Endodermal cell (in vitro differentiated cells): ENCODE data around the gene ZNRF2. TPM values are rescaled to one million over a fixed set of nuclear protein-coding genes. Genes with fewer than 3 reads are reported as not detected.

ENCODE experiments used
- DNase-seq: peaks from one replicate; pipeline ENCODE4 v3.0.0-alpha.2; 2017
- H3K27ac ChIP-seq: 2 replicates; pipeline ENCODE4 v1.5.1; 2013; ENCODE audit warnings: mild to moderate bottlenecking, low read depth, low read length, moderate library complexity
- H3K27me3 ChIP-seq: 2 replicates; pipeline ENCODE4 v1.6.1; 2013; ENCODE audit warnings: mild to moderate bottlenecking, low read length, moderate library complexity; ENCODE audit not compliant: insufficient read depth, control insufficient read depth, poor library complexity, severe bottlenecking
- H3K36me3 ChIP-seq: 2 replicates; pipeline ENCODE4 v1.7.0; 2013; ENCODE audit warnings: mild to moderate bottlenecking, low read length, moderate library complexity; ENCODE audit not compliant: control insufficient read depth, insufficient read depth
- H3K4me1 ChIP-seq: one replicate; pipeline ENCODE4 v1.7.0; 2013; ENCODE audit warnings: low read length; ENCODE audit not compliant: control insufficient read depth, insufficient read depth
- H3K4me3 ChIP-seq: 2 replicates; pipeline ENCODE4 v1.5.1; 2013; ENCODE audit warnings: mild to moderate bottlenecking, low read length, moderate library complexity
- H3K9ac ChIP-seq: 2 replicates; pipeline ENCODE4 v1.6.1; 2013; ENCODE audit warnings: mild to moderate bottlenecking, low read length, moderate library complexity; ENCODE audit not compliant: poor library complexity, severe bottlenecking; ENCODE audit errors: extremely low read depth
- H3K9me3 ChIP-seq: 2 replicates; pipeline ENCODE4 v1.6.1; 2013; ENCODE audit warnings: mild to moderate bottlenecking, low read length, moderate library complexity; ENCODE audit not compliant: control insufficient read depth
- H3K27ac Mint-ChIP-seq: 2 replicates; pipeline ENCODE4 v1.8.0; 2020; ENCODE audit warnings: mixed read lengths
- H3K27me3 Mint-ChIP-seq: 2 replicates; pipeline ENCODE4 v1.8.0; 2021; ENCODE audit warnings: mild to moderate bottlenecking, mixed read lengths; ENCODE audit not compliant: insufficient read depth
- H3K36me3 Mint-ChIP-seq: 2 replicates; pipeline ENCODE4 v1.8.0; 2020; ENCODE audit warnings: low read depth, mixed read lengths
- H3K4me1 Mint-ChIP-seq: 2 replicates; pipeline ENCODE4 v1.8.0; 2020; ENCODE audit warnings: mixed read lengths
- H3K4me3 Mint-ChIP-seq: 2 replicates; pipeline ENCODE4 v1.8.0; 2020; ENCODE audit warnings: mild to moderate bottlenecking, moderate library complexity, mixed read lengths
- H3K9me3 Mint-ChIP-seq: 2 replicates; pipeline ENCODE4 v1.8.0; 2020; ENCODE audit warnings: mild to moderate bottlenecking, mixed read lengths
- CTCF ChIP-seq: fragments of 200-600 bp; sonication (generic); conservative IDR thresholded peaks from 2 replicates; pipeline ENCODE4 v1.5.0; 2021; ENCODE audit warnings: antibody characterized with exemption, mild to moderate bottlenecking
- WGBS, 2 experiments: methylation state at CpG; one replicate each; pipeline versions ENCODE4 v1.1.5 to v1.1.7; 2013; ENCODE audit warnings: missing lambda C conversion rate in 2 of 2, mixed read lengths in 1 of 2; ENCODE audit not compliant: insufficient coverage in 1 of 2, insufficient read length in 1 of 2; 5-methylcytosine and 5-hydroxymethylcytosine counted together
- total RNA-seq, 2 donors: library from RNA; stranded (reverse); fragmentation: NEBNext Ultra II Directional in 1 of 2; extraction: Animal tissue kit (Norgen Biotek cat#: 25700) in 1 of 2; gene quantifications; 2 replicates in 1 of 2; 3 replicates in 1 of 2; pipeline ENCODE4 v1.2.1, GENCODE V29; 2021

The ZNRF2 gene
- total RNA-seq, 2 donors from 2014 or later = 15.5 to 20.9 TPM

- Histone ChIP-seq H3K4me1 (peaks cover 6% of the 10 kb centered on the region), H3K27me3 (no peaks in the 10 kb centered on the region), H3K9me3 (no peaks in the 10 kb centered on the region), H3K27ac (no peak overlapping the region), H3K9ac (no peak overlapping the region), H3K4me3 (no peak overlapping the region), H3K36me3 (no peaks in the 10 kb centered on the region)
- no peak overlapping the region for H3K4me3 Mint-ChIP-seq
- no peak for DNase-seq
- TF ChIP-seq CTCF = no peak
- no peaks in the 10 kb centered on the region for H3K36me3 Mint-ChIP-seq
- peaks cover 27% of the 10 kb centered on the region for H3K4me1 Mint-ChIP-seq
- H3K27ac Mint-ChIP-seq = no peak overlapping the region
- WGBS, 2 experiments = 89 to 100% methylated on average over 2 of the region's 2 CpGs
- no peaks in the 10 kb centered on the region for H3K9me3 Mint-ChIP-seq
- no peaks in the 10 kb centered on the region for H3K27me3 Mint-ChIP-seq
Measured at GRCh38 chr7:30249316-30249715, 35.1 kb upstream of the ZNRF2 start.

- H3K36me3 Mint-ChIP-seq = no peaks in the 10 kb centered on the region
- TF ChIP-seq CTCF = no peak
- Histone ChIP-seq H3K27ac (no peak overlapping the region), H3K27me3 (no peaks in the 10 kb centered on the region), H3K4me1 (peaks cover 8% of the 10 kb centered on the region), H3K9ac (no peak overlapping the region), H3K36me3 (no peaks in the 10 kb centered on the region), H3K9me3 (no peaks in the 10 kb centered on the region), H3K4me3 (no peak overlapping the region)
- H3K27me3 Mint-ChIP-seq = no peaks in the 10 kb centered on the region
- DNase-seq = no peak
- H3K4me1 Mint-ChIP-seq = peaks cover 35% of the 10 kb centered on the region
- no peaks in the 10 kb centered on the region for H3K9me3 Mint-ChIP-seq
- 94 to 100% methylated on average over 2 of the region's 2 CpGs for WGBS, 2 experiments
- no peak overlapping the region for H3K27ac Mint-ChIP-seq
- no peak overlapping the region for H3K4me3 Mint-ChIP-seq
Measured at GRCh38 chr7:30249986-30250774, 34.2 kb upstream of the ZNRF2 start.

GRCh38 chr7:30251708-30252329 lies 32.6 kb upstream of the ZNRF2 start:
- Histone ChIP-seq H3K27ac (no peak overlapping the region), H3K4me1 (peaks cover 14% of the 10 kb centered on the region), H3K9me3 (no peaks in the 10 kb centered on the region), H3K9ac (no peak overlapping the region), H3K27me3 (no peaks in the 10 kb centered on the region), H3K36me3 (no peaks in the 10 kb centered on the region), H3K4me3 (no peak overlapping the region)
- H3K4me1 Mint-ChIP-seq = peaks cover 39% of the 10 kb centered on the region
- 94 to 96% methylated on average over 5 to 7 of the region's 7 CpGs for WGBS, 2 experiments
- no peak for DNase-seq
- no peaks in the 10 kb centered on the region for H3K36me3 Mint-ChIP-seq
- H3K4me3 Mint-ChIP-seq = no peak overlapping the region
- H3K9me3 Mint-ChIP-seq = no peaks in the 10 kb centered on the region
- no peaks in the 10 kb centered on the region for H3K27me3 Mint-ChIP-seq
- TF ChIP-seq CTCF = no peak
- H3K27ac Mint-ChIP-seq = no peak overlapping the region
